K562 (cell line): ENCODE measurements around the gene TEX14. TPM values are rescaled to one million over a fixed set of nuclear protein-coding genes. Genes with fewer than 3 reads are reported as not detected.

Experiments
- FOXA3 ChIP-seq, 2 experiments: fragments of 450-650 bp in 1 of 2; sonication (generic) in 1 of 2; formaldehyde crosslinking; IDR thresholded peaks in 1 of 2; conservative IDR thresholded peaks in 1 of 2; 2 replicates each; pipeline versions ENCODE4 v1.4.0 to v1.8.0; 2020 to 2022; ENCODE audit warnings: mild to moderate bottlenecking in 2 of 2, missing genetic modification reagents in 1 of 2
- GABPB1 ChIP-seq: sonication (generic); formaldehyde crosslinking; IDR thresholded peaks from 2 replicates; pipeline ENCODE4 v1.8.0; 2022; ENCODE audit warnings: mild to moderate bottlenecking, missing genetic modification reagents
- HDGF ChIP-seq: fragments of 450-650 bp; IDR thresholded peaks from 2 replicates; pipeline ENCODE4 v1.6.1; 2016
- JUN ChIP-seq, 2 experiments: sonication (generic) in 1 of 2; formaldehyde crosslinking in 1 of 2; IDR thresholded peaks; 2 replicates each; pipeline versions ENCODE4 v1.6.1 to v1.8.0; 2012 to 2022; ENCODE audit warnings: borderline replicate concordance in 2 of 2, mild to moderate bottlenecking in 2 of 2, improper control_type of control experiment in 1 of 2, low read depth in 1 of 2, low read length in 1 of 2, missing genetic modification reagents in 1 of 2
- MCM7 ChIP-seq, 2 experiments: fragments of 450-650 bp; IDR thresholded peaks; 2 replicates each; pipeline ENCODE4 v1.6.1; 2016 to 2018
- NR2C2 ChIP-seq, 2 experiments: fragments of 200-800 bp in 1 of 2; sonication (Bioruptor generic) in 1 of 2; sonication (generic) in 1 of 2; formaldehyde crosslinking in 1 of 2; IDR thresholded peaks; 2 replicates each; pipeline versions ENCODE4 v1.6.1 to v1.8.0; 2016 to 2022; ENCODE audit warnings: mild to moderate bottlenecking in 1 of 2, missing compliant biosample characterization in 1 of 2, missing genetic modification characterization in 1 of 2, missing genetic modification reagents in 1 of 2
- POLR3G ChIP-seq: IDR thresholded peaks from 2 replicates; pipeline ENCODE4 v1.6.1; 2011; ENCODE audit not compliant: insufficient read length, insufficient replicate concordance; ENCODE audit errors: extremely low read depth
- RBFOX2 ChIP-seq: fragments of 200-400 bp; formaldehyde crosslinking; IDR thresholded peaks from 2 replicates; pipeline ENCODE4 v1.6.1; 2017; ENCODE audit warnings: low read depth, mild to moderate bottlenecking, low read length, moderate library complexity
- RBM14 ChIP-seq: fragments of 200-400 bp; formaldehyde crosslinking; IDR thresholded peaks from 2 replicates; pipeline ENCODE4 v1.6.1; 2018; ENCODE audit warnings: low read depth, mild to moderate bottlenecking, low read length, moderate library complexity, borderline replicate concordance; ENCODE audit not compliant: insufficient read depth
- SRSF9 ChIP-seq: fragments of 200-400 bp; formaldehyde crosslinking; IDR thresholded peaks from 2 replicates; pipeline ENCODE4 v1.6.1; 2017; ENCODE audit warnings: low read depth, low read length, borderline replicate concordance
- ZBTB1 ChIP-seq: sonication (generic); formaldehyde crosslinking; IDR thresholded peaks from 2 replicates; pipeline ENCODE4 v1.8.1; 2023; ENCODE audit warnings: missing genetic modification reagents, low read depth, mild to moderate bottlenecking, borderline replicate concordance
- ZBTB49 ChIP-seq: sonication (generic); formaldehyde crosslinking; IDR thresholded peaks from 2 replicates; pipeline ENCODE4 v1.8.0; 2022; ENCODE audit warnings: missing genetic modification reagents, mild to moderate bottlenecking, borderline replicate concordance
- ZC3H4 ChIP-seq: sonication (generic); formaldehyde crosslinking; IDR thresholded peaks from 2 replicates; pipeline ENCODE4 v1.9.0; 2021; ENCODE audit warnings: missing genetic modification reagents, borderline replicate concordance
- ZNF507 ChIP-seq: conservative IDR thresholded peaks from 2 replicates; pipeline ENCODE4 v1.6.1; 2017; ENCODE audit warnings: missing genetic modification characterization, missing compliant biosample characterization
- polyA plus RNA-seq, 8 experiments: library from polyadenylated mRNA; depleted of rRNA in 4 of 8; stranded (reverse) in 5 of 8; unstranded in 3 of 8; fragments of >200 nt; fragmentation: Nextera tagmentation in 2 of 8; fragmentation: Illumina TruSeq in 1 of 8; extraction: Ambion mirVana in 2 of 8; extraction: Trizol in 1 of 8; gene quantifications; 2 replicates each; pipeline versions ENCODE4 v1.2.1 to v1.2.3, GENCODE V29; 2011 to 2014; ENCODE audit warnings: inconsistent platforms in 1 of 8, missing spikeins in 1 of 8
- total RNA-seq, 7 experiments: library from RNA; depleted of rRNA in 6 of 7; stranded (reverse); fragments of >200 nt in 6 of 7; fragmentation: Illumina TruSeq in 2 of 7; extraction: Trizol in 2 of 7; gene quantifications; 2 replicates each; pipeline versions ENCODE4 v1.2.1 to v1.2.3, GENCODE V29; 2011 to 2021; ENCODE audit warnings: low replicate concordance in 1 of 7
- TF ChIP-seq, protein P1 (sequence below): fragments of 450-650 bp; IDR thresholded peaks from 2 replicates; pipeline ENCODE4 v1.6.1; 2016; ENCODE audit warnings: low read depth

The TEX14 gene
- total and polyA plus RNA-seq, 9 of the 15 experiments (the other 6 are each of a cell fraction or from before 2014, with no cell fraction given), result 0.05 to 0.12 (median 0.09) TPM; not detected in 1

DNA sequence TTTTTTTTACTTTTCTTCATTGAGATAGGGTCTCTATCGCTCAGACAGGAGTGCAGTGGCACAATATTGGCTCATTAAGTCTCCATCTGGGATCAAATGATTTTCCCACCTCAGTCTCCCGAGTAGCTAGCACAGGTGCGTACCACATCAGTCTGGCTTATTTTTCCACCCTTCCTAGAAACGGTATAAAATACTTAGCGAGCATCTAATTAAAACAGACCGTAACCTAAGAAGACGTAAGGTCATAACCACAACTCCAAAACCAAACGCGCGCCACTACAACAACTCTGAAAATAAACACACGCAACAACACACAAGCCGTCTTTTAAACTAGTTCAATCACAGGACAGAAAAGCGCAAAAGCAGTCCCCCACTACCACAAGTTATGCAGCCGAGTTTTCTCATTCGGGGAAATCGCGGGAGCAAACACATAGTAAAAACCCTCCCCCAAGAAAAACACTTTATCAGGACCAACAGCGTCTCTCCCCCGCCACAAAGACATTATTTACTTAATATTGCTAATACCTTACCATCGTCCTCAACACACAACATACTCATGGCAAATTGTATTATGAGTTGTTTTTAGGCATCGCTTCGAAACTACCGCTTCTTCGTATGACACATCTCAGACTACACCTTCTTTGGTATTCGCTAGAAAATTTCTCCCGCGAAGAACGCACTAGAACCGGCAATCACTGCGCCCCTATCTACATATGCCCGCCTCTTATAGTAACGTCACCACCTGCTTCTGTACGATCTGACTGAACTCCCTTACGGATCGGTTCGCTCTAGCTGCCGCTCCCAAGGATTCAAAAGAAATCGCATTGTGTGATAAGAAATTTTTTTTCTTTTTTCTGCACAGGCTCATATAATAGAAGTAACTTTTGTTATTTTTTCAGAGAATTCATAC lies 32.8 kb downstream of the TEX14 start (continued):
- TF ChIP-seq, protein P1, sequence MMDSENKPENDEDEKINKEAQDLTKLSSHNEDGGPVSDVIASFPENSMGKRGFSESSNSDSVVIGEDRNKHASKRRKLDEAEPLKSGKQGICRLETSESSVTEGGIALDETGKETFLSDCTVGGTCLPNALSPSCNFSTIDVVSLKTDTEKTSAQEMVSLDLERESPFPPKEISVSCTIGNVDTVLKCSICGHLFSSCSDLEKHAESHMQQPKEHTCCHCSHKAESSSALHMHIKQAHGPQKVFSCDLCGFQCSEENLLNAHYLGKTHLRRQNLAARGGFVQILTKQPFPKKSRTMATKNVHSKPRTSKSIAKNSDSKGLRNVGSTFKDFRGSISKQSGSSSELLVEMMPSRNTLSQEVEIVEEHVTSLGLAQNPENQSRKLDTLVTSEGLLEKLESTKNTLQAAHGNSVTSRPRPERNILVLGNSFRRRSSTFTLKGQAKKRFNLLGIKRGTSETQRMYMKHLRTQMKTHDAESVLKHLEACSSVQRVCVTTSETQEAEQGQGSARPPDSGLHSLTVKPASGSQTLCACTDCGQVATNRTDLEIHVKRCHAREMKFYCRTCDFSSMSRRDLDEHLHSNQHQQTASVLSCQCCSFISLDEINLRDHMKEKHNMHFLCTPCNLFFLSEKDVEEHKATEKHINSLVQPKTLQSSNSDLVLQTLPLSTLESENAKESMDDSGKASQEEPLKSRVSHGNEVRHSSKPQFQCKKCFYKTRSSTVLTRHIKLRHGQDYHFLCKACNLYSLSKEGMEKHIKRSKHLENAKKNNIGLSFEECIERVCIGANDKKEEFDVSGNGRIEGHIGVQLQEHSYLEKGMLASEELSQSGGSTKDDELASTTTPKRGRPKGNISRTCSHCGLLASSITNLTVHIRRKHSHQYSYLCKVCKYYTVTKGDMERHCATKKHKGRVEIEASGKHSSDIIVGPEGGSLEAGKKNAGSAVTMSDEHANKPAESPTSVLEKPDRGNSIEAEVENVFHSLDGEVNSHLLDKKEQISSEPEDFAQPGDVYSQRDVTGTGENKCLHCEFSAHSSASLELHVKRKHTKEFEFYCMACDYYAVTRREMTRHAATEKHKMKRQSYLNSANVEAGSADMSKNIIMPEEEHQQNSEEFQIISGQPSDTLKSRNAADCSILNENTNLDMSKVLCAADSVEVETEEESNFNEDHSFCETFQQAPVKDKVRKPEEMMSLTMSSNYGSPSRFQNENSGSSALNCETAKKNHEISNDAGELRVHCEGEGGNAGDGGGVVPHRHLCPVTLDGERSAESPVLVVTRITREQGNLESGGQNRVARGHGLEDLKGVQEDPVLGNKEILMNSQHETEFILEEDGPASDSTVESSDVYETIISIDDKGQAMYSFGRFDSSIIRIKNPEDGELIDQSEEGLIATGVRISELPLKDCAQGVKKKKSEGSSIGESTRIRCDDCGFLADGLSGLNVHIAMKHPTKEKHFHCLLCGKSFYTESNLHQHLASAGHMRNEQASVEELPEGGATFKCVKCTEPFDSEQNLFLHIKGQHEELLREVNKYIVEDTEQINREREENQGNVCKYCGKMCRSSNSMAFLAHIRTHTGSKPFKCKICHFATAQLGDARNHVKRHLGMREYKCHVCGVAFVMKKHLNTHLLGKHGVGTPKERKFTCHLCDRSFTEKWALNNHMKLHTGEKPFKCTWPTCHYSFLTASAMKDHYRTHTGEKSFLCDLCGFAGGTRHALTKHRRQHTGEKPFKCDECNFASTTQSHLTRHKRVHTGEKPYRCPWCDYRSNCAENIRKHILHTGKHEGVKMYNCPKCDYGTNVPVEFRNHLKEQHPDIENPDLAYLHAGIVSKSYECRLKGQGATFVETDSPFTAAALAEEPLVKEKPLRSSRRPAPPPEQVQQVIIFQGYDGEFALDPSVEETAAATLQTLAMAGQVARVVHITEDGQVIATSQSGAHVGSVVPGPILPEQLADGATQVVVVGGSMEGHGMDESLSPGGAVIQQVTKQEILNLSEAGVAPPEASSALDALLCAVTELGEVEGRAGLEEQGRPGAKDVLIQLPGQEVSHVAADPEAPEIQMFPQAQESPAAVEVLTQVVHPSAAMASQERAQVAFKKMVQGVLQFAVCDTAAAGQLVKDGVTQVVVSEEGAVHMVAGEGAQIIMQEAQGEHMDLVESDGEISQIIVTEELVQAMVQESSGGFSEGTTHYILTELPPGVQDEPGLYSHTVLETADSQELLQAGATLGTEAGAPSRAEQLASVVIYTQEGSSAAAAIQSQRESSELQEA, result no peak
- TF ChIP-seq ZBTB1 (CRISPR knock-in tag), result peak; percentile 98
- TF ChIP-seq JUN (IDR thresholded peaks at IDR 0.05; ENCODE audit: borderline replicate concordance, low read depth, low read length), result peak; percentile 71
- TF ChIP-seq JUN (CRISPR knock-in tag; IDR thresholded peaks at IDR 0.05; ENCODE audit: borderline replicate concordance), result peak; percentile 69; the same call in 1 of the 2 replicates
- peak; percentile 87 for TF ChIP-seq GABPB1
- TF ChIP-seq RBFOX2, result peak; percentile 90
- peak; percentile 88 for TF ChIP-seq NR2C2 (CRISPR knock-in tag; IDR thresholded peaks at IDR 0.05)
- peak; percentile 84 for TF ChIP-seq NR2C2 (tag; IDR thresholded peaks at IDR 0.05)
- TF ChIP-seq HDGF, result no peak
- TF ChIP-seq MCM7 (IDR thresholded peaks at IDR 0.05), result peak in 1 of 2 experiments; percentile 92; a peak in 1 of 4 replicates
- TF ChIP-seq SRSF9, result no peak
- no peak for TF ChIP-seq ZNF507 (tag)
- peak; percentile 99 for TF ChIP-seq ZC3H4 (CRISPR knock-in tag)
- TF ChIP-seq ZBTB49 (CRISPR knock-in tag), result peak; percentile 52; the same call in 1 of the 2 replicates
- TF ChIP-seq RBM14, result 0 out of 2 replicates have a peak, but pooled peaks have one; percentile 74
- TF ChIP-seq POLR3G, result no peak
- TF ChIP-seq FOXA3 (CRISPR knock-in tag; conservative IDR thresholded peaks at IDR 0.05 in 1 of 2, IDR thresholded peaks at IDR 0.05 in 1 of 2), result peak; percentile 88 to 93
